Measurements from ENCODE around the gene GRPEL1. TPM values are rescaled to one million over a fixed set of nuclear protein-coding genes. Genes with fewer than 3 reads are reported as not detected.

The GRPEL1 gene
- total and polyA plus RNA-seq, 9 of the 15 experiments (the other 6 are each of a cell fraction or from before 2014, with no cell fraction given): 43.4 to 192 (median 86.6) TPM

- in situ Hi-C loops (cut with MboI): no loop called here
- FAIRE-seq: no peak
- ATAC-seq: no peak
- intact Hi-C loops (cut with micrococcal nuclease): no loop called here
- H3K36me3 ChIP-seq (ENCODE audit: control insufficient read depth, insufficient read depth, low read length): peaks cover 93% of the 10 kb centered on the region
- ChIA-PET CTCF (ENCODE audit: low intra/inter-chr PET ratio) (no interaction called here), POLR2A (interaction anchor here (0.8 to 0.9 kb wide), 2 partner anchors 28 to 252 kb away, joined by 3 read pairs; a partner anchor contains a TSS)
- no peak for DNase-seq (ENCODE audit: extremely low read depth in 1 of 4, low spot score in 3 of 4)
- TF ChIP-seq CHD4 (IDR thresholded peaks at IDR 0.05; ENCODE audit: insufficient read depth, insufficient replicate concordance, low read depth, low read length, poor library complexity, severe bottlenecking): no peak
- TF ChIP-seq ERF (CRISPR knock-in tag; IDR thresholded peaks at IDR 0.05): no peak
- no peak for TF ChIP-seq ZBTB33 (CRISPR knock-in tag; IDR thresholded peaks at IDR 0.05)
- BruUV-seq (replicated peaks): no TSS peak
- 0 out of 2 replicates have a peak, but pooled peaks cover 3% of the 10 kb centered on the region for H4K20me1 ChIP-seq (replicated peaks; ENCODE audit: control insufficient read depth, insufficient read depth, low read length)
- H3K9me3 ChIP-seq (replicated peaks; ENCODE audit: control insufficient read depth, insufficient read depth, low read depth, low read length): no peaks in the 10 kb centered on the region
- no peak overlapping the region for H3K27ac ChIP-seq (ENCODE audit: extremely low read depth, low read depth, low read length)
- no peaks in the 10 kb centered on the region for H3K27me3 ChIP-seq (ENCODE audit: control insufficient read depth in 2 of 2, insufficient read depth in 2 of 2, low read length in 2 of 2)
- peaks cover 11% of the 10 kb centered on the region for H3K9me1 ChIP-seq (ENCODE audit: control insufficient read depth, insufficient read depth, low read length)
- 0 out of 3 replicates have a peak, but pooled peaks cover 3% of the 10 kb centered on the region for H3K79me2 ChIP-seq (ENCODE audit: control insufficient read depth, insufficient read depth, low read length)
- WGBS (ENCODE audit: insufficient coverage, low coverage, missing lambda C conversion rate): 96% methylated on average over 11 of the region's 12 CpGs
- no peak overlapping the region for H3K4me3 ChIP-seq
- peak overlapping the region; percentile 7 to 50; a peak in 2 of 4 replicates for H3K9ac ChIP-seq (ENCODE audit: insufficient read depth in 1 of 2, low read depth in 2 of 2, low read length in 2 of 2)
- no peak overlapping the region for H2AFZ ChIP-seq (ENCODE audit: low read depth, low read length)
- peaks cover 9 to 23% of the 10 kb centered on the region in 2 experiments; a peak in 4 of 5 replicates for H3K4me1 ChIP-seq (replicated peaks in 1 of 2; ENCODE audit: control insufficient read depth in 2 of 2, insufficient read depth in 2 of 2, low read length in 2 of 2)
- no peak overlapping the region for H3K4me2 ChIP-seq (ENCODE audit: insufficient read depth, low read length)
These were observed 53.0 kb downstream of the GRPEL1 start for GRCh38 chr4:7014815-7015214.

Measured in K562 (cell line).